ENCODE results near the gene KLHL8. TPM values are rescaled to one million over a fixed set of nuclear protein-coding genes. Genes with fewer than 3 reads are reported as not detected.
A peak's percentile ranks its signal among the peaks of the same experiment; 100 is the strongest.
"Not testable (repeated sequence)": the region's sequence is repeated elsewhere in the genome, so short reads cannot be mapped to it uniquely, and the experiment has no call there.

KLHL8 gene
- total RNA-seq, 1 donor from 2014 or later = 162 TPM

GRCh38 chr4:87229979-87230378 is 9.6 kb upstream of the KLHL8 start:
- no peak for DNase-seq (ENCODE audit: low spot score in 2 of 2)
- no peak for FAIRE-seq

DNA sequence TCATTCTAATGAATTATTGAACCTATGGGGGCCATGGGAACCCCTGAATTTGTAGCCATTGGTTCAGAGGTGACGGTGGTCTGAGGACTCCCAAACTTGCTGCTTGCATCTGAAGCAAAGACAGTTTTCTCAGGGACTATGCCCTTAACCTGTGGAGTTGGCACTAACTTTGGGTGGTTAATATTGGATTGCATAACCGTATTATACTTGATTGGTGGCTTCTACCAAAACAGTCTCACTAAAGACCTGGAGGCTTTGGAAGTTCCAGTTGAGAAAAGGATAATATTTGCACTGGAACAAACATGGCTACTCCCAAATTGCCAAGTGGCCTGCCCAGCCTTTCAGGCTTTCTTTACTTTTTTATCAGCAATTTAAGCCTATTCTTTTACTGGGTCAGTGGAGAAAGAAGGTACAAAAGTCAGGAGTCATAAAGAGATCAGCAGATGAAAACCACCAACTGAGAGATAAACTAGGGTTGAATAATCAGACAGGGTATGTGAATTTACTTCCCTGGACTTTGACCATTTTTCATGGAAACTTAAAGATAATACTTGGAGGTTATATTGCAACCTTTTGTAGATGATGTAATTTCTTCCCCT is 7.9 kb upstream of the KLHL8 start:
- FAIRE-seq (no peak), DNase-seq (ENCODE audit: low spot score in 2 of 2) (no peak)

DNA sequence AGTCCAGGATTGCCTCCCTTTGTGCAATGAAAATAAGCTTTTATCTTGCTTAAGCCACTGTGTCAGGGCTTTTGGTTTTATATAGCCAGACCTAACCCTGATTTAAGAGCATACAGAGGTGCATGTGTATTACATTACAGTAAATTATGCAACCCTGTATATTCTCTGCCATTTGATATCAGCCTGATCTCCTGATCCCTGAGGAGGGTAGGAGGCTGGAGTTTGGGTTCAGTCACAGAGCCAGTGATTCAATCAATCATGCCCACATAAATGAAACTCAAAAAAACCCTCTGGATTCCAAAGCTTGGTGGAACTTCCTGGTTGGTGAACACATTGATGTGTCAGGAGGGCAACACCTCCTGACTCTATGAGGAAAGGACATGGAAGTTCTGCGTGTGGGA is 7.3 kb upstream of the KLHL8 start:
- DNase-seq (ENCODE audit: low spot score in 2 of 2) (no peak), FAIRE-seq (no peak)

DNA sequence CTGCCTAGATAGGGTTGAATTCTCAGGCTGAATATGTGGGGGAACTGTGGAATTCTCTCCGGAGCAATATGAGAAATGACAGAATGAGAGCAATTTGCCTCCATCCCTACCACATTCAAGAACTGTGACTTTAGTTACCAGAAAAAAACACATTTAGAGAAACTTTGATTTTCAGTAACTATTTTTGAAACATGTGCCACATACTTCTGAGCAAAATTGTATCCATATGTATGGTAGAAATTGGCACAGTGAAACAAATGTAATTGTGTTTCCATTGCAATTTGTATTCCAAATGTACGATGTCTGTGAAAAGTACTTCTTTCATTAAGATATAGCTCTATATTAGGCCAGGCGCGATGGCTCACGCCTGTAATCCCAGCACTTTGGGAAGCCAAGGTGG is 5.5 kb upstream of the KLHL8 start:
- FAIRE-seq = no peak
- DNase-seq (ENCODE audit: low spot score in 2 of 2) = no peak

DNA sequence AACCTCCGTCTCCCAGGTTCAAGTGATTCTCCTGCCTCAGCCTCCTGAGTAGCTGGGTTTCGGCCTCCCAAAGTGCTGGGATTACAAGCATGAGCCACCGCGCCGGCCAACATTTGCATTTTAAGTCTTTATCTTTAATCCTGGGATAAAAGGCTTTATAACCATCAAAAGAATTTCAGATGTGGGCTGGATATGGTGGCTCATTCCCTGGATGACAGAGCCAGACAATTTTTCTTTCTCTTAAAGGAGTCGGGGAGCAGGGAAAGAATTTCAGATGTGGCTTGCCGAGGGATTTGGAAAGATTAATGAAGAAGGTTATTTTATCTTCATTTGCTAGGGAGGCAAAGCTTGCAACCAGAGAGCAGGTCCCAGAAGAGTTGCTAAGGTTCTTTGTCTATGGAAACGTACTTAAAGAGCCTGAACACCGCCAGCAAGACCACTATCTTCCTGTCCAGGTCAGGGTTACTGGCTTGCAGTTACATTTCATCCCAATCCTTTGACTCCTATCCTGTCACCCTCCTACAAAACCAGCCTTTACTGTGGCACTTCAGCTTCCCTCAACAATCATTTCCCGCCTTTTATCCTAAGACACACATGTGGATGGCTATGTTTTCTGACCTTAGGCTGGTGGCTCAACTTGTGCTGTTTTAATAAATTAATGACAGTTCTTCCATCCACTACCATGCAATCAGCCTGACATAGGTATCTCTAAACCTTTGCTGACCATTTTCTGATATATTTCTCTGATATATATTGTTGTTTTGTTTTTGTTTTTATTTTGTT is 3.9 kb upstream of the KLHL8 start:
- DNase-seq (ENCODE audit: low spot score in 2 of 2) (no peak), FAIRE-seq (no peak)

- no peak for FAIRE-seq
- peak in 1 of 2 donors; percentile 34 for DNase-seq (ENCODE audit: low spot score in 2 of 2)
Measured at GRCh38 chr4:87219632-87220093, 755 bp downstream of the KLHL8 start.

- DNase-seq (ENCODE audit: low spot score in 2 of 2); FAIRE-seq: not testable (repeated sequence)
Measured at GRCh38 chr4:87217235-87217763, 3.1 kb downstream of the KLHL8 start.

- FAIRE-seq (no peak), DNase-seq (ENCODE audit: low spot score in 2 of 2) (no peak)
Measured at GRCh38 chr4:87216469-87216868, 3.9 kb downstream of the KLHL8 start.

- no peak for FAIRE-seq
- no peak for DNase-seq (ENCODE audit: low spot score in 2 of 2)
Measured at GRCh38 chr4:87213421-87214075, 6.9 kb downstream of the KLHL8 start.

DNA sequence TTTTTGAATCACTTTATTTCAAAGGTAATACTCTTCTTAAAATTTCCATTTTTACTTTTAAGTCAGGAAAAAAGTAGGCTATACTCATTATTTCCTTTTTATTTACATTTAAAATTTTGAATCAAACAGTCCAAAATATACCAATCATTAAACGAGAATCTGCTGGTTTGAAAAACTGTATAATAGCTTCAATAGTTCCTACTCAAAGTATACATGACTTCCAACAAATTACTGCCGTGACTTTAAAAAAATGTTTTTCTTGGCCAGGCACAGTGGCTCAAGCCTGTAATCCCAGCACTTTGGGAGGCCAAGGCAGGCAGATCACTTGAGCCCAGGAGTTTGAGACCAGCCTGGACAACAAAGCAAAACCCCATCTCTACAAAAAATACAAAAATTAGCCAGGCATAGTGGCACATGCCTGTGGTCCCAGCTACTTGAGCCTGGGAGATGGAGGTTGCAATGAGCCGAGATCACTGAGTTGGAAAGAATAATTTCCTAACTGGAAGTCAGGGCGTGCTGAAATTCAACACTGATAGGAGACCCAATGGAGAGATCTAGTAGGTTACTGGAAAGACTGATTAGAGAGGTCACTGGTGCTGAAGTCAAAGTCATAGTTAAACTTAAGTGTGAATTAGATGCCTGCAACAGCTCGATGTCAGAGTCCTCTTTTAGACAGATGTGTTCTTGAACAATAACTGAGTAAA is 9.0 kb downstream of the KLHL8 start:
- DNase-seq (ENCODE audit: low spot score in 2 of 2) (no peak), FAIRE-seq (no peak)

- FAIRE-seq (no peak), DNase-seq (ENCODE audit: low spot score in 2 of 2) (no peak)
Measured at GRCh38 chr4:87209696-87210095, 10.7 kb downstream of the KLHL8 start.

DNA sequence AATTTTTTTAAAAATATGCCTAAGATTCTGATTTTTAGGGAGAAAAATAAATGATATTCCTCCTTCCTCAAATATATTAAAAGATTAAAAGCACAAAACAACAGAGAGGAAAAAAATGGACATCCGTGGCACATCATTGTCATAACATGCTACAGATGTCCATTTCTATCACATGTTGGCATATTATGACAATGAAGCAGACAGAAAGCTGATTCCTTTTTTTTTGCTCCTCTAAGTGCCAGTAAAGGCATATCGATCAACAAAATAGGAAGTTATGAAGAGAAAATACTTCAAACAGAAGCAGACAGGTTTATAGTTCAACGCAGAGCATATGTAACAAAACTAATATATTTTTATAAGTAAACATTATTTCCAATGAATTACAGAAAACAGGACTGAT is 11.2 kb downstream of the KLHL8 start:
- DNase-seq (ENCODE audit: low spot score in 2 of 2) (no peak), FAIRE-seq (no peak)

- no peak for FAIRE-seq
- DNase-seq (ENCODE audit: low spot score in 2 of 2) = no peak
Measured at GRCh38 chr4:87204559-87204958, 15.9 kb downstream of the KLHL8 start.

DNA sequence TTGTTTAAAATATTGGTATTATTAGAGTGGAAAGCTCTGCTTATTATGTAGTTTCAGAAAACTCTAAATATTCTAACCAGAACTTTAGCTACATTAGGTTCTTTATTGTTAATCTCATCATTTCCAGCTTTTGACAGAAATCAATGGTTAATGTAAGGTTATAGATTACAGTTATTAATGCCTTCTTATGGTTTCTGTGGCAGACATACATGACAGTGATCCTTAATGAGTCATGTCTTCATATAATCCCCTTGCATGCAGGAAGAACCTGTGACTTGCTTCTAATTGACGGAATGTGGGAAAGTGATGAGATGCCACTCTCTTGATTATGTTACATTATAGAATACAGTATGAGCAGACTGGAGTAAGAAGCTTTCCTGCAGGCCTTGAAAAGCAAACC is 23.5 kb downstream of the KLHL8 start:
- DNase-seq (ENCODE audit: low spot score in 2 of 2) (no peak), FAIRE-seq (no peak)

DNA sequence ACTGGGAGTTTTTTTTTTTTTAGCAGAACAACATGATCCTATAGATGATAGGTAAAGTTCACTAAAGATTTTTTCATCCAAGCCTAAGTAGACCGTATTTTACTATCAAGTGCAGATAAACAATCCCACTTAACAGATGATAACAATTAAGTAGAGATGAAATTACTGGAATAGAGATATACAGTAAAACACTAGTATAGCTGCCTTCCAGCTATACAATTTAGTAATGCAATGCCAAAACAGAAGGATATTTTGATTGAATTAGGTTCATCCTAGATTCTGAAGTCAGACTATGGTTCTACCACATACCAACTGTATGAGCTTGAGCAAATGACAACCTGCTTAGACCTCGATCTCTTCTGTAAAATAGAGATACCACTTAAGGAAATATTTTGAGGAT is 24.3 kb downstream of the KLHL8 start:
- FAIRE-seq = no peak
- no peak for DNase-seq (ENCODE audit: low spot score in 2 of 2)

- FAIRE-seq = no peak
- no peak for DNase-seq (ENCODE audit: low spot score in 2 of 2)
Measured at GRCh38 chr4:87193958-87194675, 26.3 kb downstream of the KLHL8 start.

DNA sequence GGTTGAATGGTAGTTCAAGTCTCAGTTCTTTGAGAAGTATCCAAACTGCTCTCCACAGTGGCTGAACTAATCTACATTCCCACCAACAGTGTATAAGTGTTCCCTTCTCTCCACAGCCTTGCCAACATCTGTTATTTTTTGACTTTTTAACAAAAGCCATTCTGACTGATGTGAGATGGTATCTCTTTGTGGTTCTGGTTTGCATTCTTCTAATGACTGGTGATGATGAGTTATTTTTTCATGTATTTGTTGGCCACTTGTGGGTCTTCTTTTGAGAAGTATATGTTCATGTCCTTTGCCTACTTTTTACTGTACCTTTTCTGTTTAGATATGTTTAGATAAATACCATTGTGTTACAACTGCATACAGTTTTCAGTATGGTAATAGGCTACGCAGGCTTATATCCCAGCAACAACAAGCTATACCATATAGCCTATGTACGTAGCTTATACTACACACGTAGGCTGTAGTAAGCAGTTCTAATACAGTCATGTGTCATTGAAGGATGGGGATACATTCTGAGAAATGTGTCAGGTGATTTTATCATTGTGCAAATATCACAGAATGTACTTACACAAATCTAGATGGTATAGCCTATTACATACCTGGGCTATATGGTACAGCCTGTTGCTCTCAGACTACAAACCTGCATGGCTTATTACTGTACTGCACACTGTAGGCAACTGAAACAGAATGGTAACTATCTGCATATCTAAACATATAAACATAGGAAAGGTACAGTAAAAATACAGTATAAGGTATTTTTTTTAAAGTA is 28.1 kb downstream of the KLHL8 start:
- no peak for DNase-seq (ENCODE audit: low spot score in 2 of 2)
- FAIRE-seq = no peak

DNA sequence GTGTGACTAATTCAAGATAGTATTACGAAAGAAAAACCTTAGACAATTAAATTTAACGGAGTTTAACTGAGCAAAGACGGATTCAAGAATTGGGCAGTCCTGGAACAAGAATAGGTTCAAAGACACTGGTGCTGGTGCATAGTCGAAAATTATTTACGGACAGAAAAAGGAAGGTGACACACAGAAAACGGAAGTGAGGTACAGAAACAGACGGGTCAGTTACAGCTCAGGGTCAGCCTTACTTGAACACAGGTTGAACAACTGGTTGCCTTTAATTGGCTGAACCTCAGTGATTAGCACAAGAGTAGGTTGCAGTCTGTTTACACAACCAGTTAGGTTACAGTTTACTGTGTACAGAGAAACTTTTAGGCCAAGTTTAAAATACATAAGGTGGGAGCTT is 31.5 kb downstream of the KLHL8 start:
- no peak for FAIRE-seq
- no peak for DNase-seq (ENCODE audit: low spot score in 2 of 2)

- no peak for DNase-seq (ENCODE audit: low spot score in 2 of 2)
- FAIRE-seq = no peak
Measured at GRCh38 chr4:87188048-87188447, 32.4 kb downstream of the KLHL8 start.
